NCI-H524 treated with DMSO at 0.1 percent for 48 hours (cell line): ENCODE results near the gene BABAM2.
"Not testable (repeated sequence)": the region's sequence is repeated elsewhere in the genome, so short reads cannot be mapped to it uniquely, and the experiment has no call there.

ENCODE experiments used
- DNase-seq: peaks from one replicate; lab custom pipeline; 2025; lab: John Stamatoyannopoulos, UW

Gene BABAM2

DNA sequence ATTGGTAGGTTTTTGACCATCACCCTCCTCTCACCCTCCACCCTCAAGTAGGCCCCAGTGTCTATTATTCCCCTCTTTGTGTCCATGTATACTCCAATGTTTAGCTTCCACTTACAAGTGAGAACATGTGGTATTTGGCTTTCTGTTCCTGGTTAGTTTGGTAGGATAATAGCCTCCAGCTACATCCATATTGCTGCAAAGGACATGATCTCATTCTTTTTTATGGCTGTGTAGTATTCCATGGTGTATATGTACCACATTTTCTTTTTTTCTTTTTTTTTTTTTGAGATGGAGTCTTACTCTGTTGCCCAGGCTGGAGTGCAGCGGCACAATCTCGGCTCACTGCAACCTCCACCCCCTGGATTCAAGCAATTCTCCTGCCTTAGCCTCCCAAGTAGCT, 88.2 kb downstream of the BABAM2 start:
- DNase-seq = not testable (repeated sequence)

GRCh38 chr2:27980242-27980641, 89.7 kb downstream of the BABAM2 start:
- no peak for DNase-seq

DNA sequence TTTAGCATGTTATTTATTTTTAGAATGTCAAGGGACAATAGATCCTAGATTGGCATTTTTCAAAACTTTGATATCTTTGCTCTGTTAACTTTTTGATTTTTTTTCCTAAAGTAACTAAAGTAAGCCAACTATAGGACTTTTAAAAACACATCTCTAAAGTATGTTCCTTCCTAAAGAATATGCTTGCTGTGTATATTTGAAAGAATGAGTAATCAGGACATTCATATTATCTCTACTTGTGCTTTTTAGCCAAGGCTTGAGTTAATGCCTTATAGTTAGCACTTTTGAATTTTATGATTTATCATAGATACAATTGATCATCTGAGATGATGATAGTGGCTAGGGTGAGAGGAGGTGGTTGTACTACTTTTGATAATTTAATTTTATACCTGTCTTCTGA, 93.6 kb downstream of the BABAM2 start:
- no peak for DNase-seq

DNA sequence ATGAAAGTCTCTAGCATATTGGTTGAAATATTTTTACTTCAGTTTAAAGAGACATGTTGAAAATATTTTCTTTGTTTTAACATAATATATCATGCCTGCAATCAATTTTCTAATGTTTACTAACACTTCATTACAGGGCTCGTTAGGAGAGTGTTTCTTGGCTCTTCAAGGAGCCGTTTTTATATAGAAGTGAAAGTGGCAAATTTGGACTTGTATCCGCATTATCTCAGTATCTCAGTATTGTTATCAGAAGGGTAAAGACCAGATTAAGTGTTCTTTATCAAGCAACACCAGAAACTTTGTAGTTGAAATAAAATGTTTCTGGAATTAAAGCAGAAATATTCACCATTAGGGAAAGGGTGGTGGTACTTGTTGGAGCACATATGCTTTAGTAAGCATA, 97.8 kb downstream of the BABAM2 start:
- DNase-seq = no peak

- DNase-seq = no peak
Observed at GRCh38 chr2:27988718-27989117, 98.2 kb downstream of the BABAM2 start.

DNA sequence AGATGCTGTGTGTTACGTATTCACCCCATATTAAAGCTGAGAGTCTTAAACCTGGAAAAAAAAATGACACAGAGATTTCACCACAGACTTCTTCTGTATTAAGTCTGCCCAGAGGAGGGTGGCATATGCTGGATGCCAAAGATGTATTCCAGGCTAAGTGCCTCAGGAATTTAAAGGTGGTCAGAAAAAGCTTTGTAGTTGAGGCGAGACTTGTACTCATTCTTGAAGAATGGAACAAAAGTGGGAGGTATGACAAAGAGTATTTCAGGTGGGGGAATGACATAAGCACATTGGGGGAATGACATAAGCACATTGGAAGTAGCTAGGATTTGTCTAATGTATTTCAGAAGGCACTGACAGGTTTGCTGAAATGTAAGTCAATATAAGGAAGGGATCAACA, 98.6 kb downstream of the BABAM2 start:
- DNase-seq = no peak

DNA sequence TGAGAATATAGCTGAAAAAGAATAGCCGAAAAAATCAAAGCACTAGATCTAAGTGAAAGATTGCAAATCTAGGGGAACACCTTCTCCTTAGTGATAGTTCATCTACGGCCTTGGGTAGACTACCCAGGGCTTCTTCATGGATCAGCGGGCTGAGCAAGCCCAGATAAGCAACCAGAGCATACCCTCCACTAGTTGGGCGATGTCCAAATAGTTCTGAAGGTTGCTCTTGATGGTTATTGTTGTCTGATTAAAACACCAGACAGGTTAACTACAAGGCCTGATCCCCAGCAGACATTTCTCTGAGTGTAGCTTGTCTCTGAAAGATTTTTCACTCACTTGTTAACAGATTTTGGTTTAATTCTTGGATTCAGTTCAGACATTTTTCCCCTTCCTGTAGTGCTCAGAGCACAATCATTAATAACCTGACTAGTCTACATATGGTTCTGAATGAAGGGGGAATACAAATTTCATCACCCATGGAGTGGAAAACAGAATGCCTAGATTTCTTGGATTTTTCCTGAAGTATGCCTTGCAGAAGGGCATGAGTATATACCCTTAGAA, 99.6 kb downstream of the BABAM2 start:
- no peak for DNase-seq

DNA sequence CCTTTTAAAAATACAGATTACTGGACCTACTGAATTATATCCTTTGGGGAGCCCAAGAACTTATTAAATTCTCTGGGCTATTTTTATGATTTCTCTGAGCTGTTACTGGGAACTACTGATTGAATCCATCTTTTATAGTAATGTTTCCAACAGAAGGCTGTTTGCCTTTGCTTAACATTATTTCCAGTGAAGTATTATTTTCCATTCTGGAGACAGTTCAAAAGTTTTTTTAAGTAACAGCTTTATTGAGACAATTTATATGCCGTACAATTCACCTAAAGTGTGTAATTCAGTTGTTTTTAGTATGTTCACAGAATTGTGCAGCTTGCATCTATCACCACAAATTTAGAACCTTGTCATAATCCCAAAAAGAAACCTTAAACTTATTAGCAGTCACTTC, 100.6 kb downstream of the BABAM2 start:
- DNase-seq = no peak

- no peak for DNase-seq
Observed at GRCh38 chr2:27992787-27993401, 102.4 kb downstream of the BABAM2 start.

GRCh38 chr2:27993402-27993787, 102.9 kb downstream of the BABAM2 start:
- no peak for DNase-seq

DNA sequence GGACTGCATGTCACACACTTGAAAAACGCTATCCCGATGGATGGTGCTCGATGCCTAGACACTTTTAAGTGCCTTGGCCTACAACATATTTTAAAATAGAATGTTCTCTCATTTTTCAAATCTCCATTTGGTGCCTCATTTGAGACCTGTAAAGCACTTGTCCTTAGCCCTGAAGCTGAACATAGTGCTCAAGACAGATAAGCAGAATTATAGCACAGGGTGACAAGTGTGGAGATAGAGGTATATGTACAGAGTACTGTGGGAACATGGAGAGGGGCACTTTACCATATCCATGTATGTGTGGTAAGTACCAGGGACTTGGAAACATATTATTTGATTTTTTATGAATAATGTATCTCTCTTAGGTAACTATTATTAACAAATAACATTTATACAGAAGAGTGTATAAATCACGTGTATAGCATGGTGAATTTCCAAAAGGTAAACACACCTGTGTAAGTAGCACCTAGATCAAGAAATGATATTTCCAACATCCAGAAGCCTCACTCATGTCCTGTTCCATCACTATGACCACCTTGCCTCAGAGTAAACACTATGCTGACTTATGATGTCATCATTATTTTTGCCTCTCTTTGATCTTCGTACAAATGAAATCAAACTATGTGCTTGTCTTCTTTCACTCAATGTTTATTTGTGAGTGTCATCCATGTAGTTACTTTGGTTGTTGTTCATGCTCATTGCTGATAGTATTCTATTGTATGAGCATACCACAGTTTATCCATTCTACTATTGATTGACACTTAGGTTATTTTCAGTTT, 103.6 kb downstream of the BABAM2 start:
- DNase-seq = no peak

GRCh38 chr2:27996156-27996922, 105.8 kb downstream of the BABAM2 start:
- no peak for DNase-seq

- DNase-seq = no peak
Observed at GRCh38 chr2:28000287-28000686, 109.8 kb downstream of the BABAM2 start.

- no peak for DNase-seq
Observed at GRCh38 chr2:28002181-28002580, 111.7 kb downstream of the BABAM2 start.

DNA sequence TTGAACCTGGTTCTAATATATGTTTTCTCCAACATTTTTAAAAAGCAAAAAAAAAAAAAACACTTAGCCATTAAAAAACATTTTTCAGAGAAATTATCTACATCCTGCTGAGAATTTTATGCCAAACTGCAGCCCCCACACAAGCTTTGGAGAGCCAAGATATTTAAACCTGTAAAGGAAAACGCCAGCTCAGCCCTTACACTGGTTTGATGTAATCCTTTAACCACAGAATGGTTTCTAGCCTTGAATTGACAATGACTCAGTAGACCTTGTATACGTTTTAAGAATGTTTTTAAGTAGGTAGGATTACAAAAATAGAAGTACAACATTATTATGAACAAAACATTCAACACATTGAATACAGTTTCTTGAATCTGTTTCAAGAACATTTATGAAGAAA, 113.6 kb downstream of the BABAM2 start:
- no peak for DNase-seq

DNA sequence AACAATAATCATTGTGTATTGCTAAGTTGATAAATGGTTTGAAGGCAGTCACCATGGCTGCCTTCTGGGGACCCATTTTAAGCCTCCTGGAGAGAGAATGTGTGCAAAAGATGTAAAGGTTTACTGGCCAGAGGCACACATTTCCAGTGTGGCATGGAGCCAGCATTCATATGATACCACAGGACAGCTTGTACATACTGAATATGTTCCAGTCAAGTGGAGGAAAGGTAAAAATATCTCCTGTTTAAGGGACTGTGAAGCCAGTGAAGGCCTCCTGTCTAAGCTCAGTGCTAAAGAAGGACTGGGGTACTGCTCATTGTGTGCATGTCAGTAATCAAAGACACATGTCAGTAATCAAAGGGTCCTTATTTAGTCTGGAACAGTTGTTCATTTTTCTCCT, 119.2 kb downstream of the BABAM2 start:
- DNase-seq = no peak

GRCh38 chr2:28011322-28011737, 120.8 kb downstream of the BABAM2 start:
- no peak for DNase-seq

DNA sequence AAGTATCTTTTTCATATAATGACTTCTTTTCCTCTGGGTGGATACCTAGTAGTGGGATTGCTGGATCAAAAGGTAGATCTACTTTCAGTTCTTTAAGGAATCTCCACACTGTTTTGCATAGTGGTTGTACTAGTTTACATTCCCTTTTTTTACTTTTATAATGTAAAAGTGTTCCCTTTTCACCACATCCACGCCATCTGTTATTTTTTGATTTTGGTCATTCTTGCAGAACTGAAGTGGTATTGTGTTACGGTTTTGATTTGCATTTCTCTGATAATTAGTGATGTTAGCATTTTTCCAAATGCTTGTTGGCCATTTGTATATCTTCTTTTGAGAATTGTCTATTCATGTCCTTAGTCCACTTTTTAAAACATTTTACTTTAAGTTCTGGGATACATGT, 127.9 kb downstream of the BABAM2 start:
- peak; percentile 92 for DNase-seq

- DNase-seq = not testable (repeated sequence)
Observed at GRCh38 chr2:28019521-28019920, 129.0 kb downstream of the BABAM2 start.

GRCh38 chr2:28021898-28022297, 131.4 kb downstream of the BABAM2 start:
- DNase-seq = no peak

GRCh38 chr2:28025123-28025522, 134.6 kb downstream of the BABAM2 start:
- DNase-seq = no peak

GRCh38 chr2:28026230-28026629, 135.7 kb downstream of the BABAM2 start:
- DNase-seq = not testable (repeated sequence)

DNA sequence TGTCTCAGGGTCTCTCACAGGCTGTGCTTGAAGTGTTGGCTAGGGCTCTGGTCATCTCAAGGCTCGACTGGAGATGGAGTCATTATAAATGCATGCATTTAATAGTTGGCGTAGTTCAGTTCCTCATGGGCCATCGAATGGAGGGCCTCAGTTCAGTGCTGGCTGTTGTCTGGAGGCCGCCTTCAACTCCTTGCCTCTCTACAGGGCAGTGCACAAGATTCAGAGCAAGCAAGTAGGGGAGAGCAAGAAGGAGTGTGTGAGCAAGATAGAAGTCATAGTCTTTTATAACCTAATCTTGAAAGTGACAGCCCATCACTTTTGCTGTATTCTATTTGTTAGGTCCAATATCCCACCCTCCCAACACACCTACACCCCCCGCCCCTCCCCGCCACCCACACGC, 137.5 kb downstream of the BABAM2 start:
- no peak for DNase-seq
